NCI-H345 treated with DMSO at 0.1 percent for 48 hours (cell line): ENCODE data around the gene WWC2.
A peak's percentile ranks its signal among the peaks of the same experiment; 100 is the strongest.

Experiments used
- DNase-seq: peaks from one replicate; lab custom pipeline; 2025; ENCODE audit not compliant: unreplicated experiment; lab: John Stamatoyannopoulos, UW

The WWC2 gene

DNA sequence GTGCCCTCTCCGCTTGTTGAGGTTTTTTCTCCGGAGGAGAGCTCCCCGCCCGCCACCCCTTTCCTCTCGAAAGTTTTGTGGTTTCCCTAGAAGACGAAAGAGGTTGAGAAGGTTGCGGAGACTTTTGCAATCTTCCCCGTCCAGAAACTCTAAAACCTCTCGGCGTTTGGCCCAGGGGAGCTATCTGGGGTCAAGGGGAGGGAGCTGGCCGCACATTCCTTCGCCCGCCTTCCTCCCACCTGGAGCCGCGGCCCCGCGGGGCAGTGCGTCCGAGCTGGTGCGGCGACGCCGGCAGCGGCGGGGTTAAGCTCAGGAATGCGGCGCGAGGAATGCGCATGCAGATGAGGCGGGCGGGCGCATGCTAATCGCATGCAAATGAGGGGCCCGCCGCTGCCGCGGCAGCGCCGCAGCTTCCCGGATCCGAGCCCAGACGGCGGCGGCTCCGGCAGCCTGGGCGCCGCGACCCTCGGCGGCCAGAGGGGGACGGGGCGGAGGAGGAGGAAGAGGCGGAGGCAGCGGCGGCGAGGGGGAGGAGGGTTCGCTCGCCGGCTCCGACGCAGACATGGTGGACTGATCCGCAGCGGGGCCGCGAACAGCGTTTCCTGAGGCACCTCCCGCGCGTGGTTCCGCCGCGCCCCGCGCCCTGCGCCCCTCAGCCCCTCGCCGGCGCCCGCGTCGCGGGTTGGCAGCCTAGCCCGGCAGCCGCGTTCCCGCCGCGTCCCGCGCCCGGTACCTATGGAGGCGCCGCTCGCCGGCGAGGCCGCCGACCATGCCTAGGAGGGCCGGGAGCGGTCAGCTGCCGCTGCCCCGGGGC lies at the start of gene WWC2:
Gene WWC2 (plus strand): TSS at position 535 of the 814 bp plus-strand sequence. CDS start 235 bp downstream, at position 770.
- DNase-seq, result peak; percentile 2

GRCh38 chr4:183053681-183054080 lies 45.4 kb upstream of the WWC2 start:
- DNase-seq, result no peak

- no peak for DNase-seq
Observed at GRCh38 chr4:183057255-183057654, 41.8 kb upstream of the WWC2 start.

- DNase-seq, result no peak
Observed at GRCh38 chr4:183059797-183060196, 39.3 kb upstream of the WWC2 start.

DNA sequence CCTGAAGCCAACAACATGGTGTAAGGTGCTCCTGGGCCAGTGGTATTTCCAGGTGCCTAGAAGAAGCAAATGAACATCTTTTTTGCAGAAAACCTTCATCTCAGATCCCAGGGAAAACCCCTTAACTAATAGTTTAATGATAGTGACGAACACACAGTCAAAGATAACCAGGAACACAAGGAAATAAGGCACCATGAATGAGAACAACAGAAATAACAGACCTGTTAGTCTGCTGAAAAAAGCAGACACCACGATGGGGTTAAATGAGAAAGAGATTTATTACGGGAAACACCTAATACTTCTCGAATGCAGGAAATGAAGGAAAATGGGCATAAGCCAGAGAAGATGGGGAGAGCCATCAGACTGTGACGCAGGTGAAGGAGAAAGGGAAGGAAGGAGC lies 30.6 kb upstream of the WWC2 start:
- no peak for DNase-seq

- no peak for DNase-seq
Observed at GRCh38 chr4:183071222-183071621, 27.8 kb upstream of the WWC2 start.

DNA sequence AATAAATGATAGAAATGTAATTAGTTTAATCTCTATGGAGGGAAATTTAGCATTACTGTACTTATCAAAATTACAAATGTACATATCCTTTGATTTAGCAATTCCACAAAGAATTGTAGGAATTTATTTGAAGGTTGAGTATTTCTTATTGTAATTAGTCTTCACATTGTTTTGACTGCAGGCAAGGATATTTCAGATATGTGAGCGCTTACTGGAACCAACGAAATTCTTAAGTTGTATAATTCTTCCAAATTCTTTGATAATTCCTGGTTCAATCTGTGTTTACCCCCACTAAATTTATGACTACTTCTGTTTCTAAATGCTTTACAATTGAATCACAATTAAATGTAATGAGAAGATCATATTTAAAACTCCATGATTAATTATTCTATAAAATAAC lies 26.9 kb upstream of the WWC2 start:
- DNase-seq, result no peak

DNA sequence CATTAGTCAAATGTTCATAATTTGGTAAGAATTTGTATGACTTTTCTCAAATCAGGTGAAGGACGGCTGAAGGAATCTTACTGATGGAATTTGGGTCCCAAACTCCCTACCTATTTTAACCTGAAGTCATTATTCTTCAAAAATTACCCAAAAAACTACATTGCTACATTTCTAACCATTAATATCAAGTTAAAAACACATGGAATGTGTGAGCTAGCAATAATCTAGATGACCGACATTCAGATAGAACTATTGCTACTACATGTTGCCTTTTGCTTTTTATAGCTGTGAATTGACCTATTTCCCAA lies 25.3 kb upstream of the WWC2 start:
- DNase-seq, result no peak

GRCh38 chr4:183074288-183074990 lies 24.6 kb upstream of the WWC2 start:
- DNase-seq, result no peak

GRCh38 chr4:183078634-183079033 lies 20.4 kb upstream of the WWC2 start:
- DNase-seq, result no peak

GRCh38 chr4:183080372-183081115 lies 18.5 kb upstream of the WWC2 start:
- DNase-seq, result no peak

DNA sequence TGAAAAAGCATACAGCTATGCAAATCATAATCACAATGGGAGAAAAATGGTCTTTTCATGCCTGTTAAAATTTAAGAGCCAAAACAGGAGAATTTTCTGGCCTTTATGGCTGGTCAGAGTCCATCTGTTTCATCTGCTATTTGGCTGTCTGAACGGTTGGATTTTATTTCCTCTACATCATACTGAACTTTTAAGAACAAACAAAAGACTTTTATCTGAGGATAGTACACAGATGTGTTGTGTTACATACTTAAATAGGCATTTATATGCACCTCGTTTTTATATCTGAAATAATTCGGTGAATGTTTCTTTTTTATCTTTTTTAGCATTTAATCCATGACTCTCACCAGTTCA lies 18.0 kb upstream of the WWC2 start:
- no peak for DNase-seq

DNA sequence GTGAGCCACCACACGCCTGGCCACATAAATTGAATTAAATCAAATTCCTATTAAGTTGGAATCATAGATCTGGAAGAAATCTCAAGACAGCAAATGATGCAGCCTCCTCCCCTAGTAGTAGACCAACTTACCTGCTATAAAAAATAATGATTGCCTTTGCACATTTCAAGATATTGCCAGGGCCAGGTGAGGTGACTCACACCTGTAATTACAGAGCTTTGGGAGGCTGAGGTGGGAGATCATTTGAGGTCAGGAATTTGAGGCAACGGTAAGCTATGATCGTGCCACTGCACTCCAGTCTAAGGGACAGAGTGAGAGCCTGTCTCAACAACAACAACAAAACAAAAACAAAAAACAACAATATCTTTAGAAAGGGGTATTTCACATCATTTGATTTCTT lies 17.0 kb upstream of the WWC2 start:
- no peak for DNase-seq

- no peak for DNase-seq
Observed at GRCh38 chr4:183094393-183095198, 4.5 kb upstream of the WWC2 start.

DNA sequence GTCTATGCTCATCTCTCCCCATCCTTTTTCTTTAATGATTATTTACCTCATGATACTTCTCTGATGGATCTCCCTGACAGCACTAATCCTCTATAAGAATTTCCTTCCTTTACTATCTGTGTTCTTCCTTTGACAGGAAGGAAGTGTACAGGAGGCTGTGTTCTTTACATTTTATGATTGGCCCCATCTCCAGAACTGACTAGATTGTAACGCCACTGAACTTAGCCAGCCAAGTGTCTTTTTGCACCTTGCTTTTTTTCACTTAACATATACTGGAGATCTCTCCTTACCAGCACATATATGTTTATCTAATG lies 3.9 kb upstream of the WWC2 start:
- DNase-seq, result no peak

GRCh38 chr4:183096276-183096965 lies 2.6 kb upstream of the WWC2 start:
- no peak for DNase-seq

DNA sequence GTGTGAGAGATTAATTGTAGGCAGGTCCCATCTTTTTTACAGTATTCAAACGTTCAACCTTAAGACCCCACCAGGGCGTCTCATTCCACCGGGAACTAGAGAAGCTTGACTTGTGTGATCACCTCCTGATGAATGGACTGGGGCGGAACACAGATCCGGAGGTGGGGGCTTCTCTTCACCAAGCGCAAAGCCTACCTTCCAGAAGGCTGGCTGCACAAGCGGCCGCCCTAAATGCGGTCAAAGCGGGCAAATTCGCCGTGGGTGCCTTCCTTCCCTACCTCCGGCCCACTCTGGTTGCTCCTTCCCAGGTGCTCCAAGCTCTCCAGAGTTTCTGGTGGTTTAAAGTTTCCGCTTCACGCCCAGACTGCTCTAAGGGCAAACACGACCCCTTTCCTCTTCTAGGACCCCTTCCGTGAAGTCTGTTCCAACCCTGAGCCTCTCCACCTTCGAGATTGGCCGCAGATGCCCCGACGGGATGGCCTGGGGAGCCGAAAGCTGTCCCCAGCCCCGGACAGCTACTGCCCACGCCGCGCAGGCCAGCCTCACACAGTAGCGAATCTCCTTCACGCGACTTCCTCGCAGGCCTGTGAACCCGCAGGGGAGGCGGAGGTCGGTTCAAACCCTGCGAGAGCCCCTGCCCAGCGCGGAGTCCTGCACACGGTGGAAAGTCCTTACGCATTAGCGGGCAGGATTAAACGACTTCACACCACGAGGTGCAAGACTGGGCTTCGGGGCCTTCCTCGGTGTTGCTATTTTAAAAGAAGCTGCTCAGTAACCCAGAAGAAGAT lies 1.6 kb upstream of the WWC2 start:
- no peak for DNase-seq

GRCh38 chr4:183098019-183098722 lies 886 bp upstream of the WWC2 start:
- DNase-seq, result no peak

DNA sequence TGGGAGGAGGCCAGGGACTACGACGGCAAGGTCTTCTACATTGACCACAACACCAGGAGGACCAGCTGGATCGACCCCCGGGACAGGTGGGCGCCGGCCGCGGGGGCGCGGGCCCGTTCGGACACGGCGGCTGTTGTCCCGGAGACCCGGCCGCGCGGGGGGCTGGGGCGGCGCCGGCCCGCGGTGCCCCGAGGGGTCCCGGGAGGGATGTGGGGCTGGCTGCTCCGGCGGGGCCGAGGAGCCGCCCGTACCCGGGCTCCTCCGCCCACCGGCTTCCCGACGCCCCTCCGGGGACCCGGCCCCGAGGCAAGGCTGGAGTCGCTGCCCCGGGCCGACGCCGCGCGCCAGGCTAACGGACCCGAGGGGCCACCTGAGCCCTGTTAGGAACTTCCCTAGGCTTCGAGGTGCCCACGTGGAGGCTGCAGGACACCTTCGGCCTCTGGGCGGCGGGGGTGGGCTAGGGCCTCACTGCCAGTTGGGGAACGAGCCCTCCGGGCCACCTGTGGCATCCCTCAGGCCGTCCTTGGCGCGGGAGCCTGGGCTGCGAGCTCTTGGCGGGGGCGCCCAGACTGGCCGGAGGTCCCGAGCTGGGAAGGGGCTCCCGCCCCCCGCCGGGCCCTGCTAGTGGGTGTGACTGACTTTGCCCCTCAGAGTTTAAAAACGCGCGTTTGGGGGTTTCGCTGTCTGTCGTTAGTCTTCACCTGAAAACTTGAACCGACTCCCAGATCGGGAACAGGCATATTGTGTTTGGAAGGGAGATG lies 660 bp downstream of the WWC2 start:
- no peak for DNase-seq
